A549 (cell line): ENCODE data around the gene SKAP1.

Source experiments
- ESRRA ChIP-seq: fragments of 150-350 bp; IDR thresholded peaks from 2 replicates; pipeline ENCODE4 v1.6.1; 2014; ENCODE audit warnings: mild to moderate bottlenecking, low read length, borderline replicate concordance
- FOSL2 ChIP-seq, 2 experiments: fragments of 450-650 bp in 1 of 2; fragments of >200 bp in 1 of 2; sonication (Bioruptor Twin) in 1 of 2; formaldehyde crosslinking; IDR thresholded peaks; 2 replicates each; pipeline versions ENCODE4 v1.5.0 to v1.6.1; 2016 to 2020; ENCODE audit warnings: mild to moderate bottlenecking in 1 of 2, moderate library complexity in 1 of 2
- HEYL ChIP-seq: fragments of 250-450 bp; sonication (Bioruptor Pico); IDR thresholded peaks from 2 replicates; pipeline ENCODE4 v1.8.0; 2021; ENCODE audit warnings: mild to moderate bottlenecking, moderate library complexity
- KDM1A ChIP-seq: fragments of 200-600 bp; sonication (generic); IDR thresholded peaks from 2 replicates; pipeline ENCODE4 v1.6.1; 2016; ENCODE audit warnings: low read depth, mild to moderate bottlenecking
- MAZ ChIP-seq: fragments of 150-350 bp; IDR thresholded peaks from 2 replicates; pipeline ENCODE4 v1.6.1; 2014; ENCODE audit warnings: antibody characterized with exemption, low read depth, low read length, borderline replicate concordance
- SREBF2 ChIP-seq: fragments of 450-650 bp; IDR thresholded peaks from 2 replicates; pipeline ENCODE4 v1.6.1; 2014; ENCODE audit warnings: mild to moderate bottlenecking, moderate library complexity
- TF ChIP-seq, protein P1 (sequence below): fragments of >200 bp; sonication (Bioruptor Twin); formaldehyde crosslinking; IDR thresholded peaks from 3 replicates; pipeline ENCODE4 v1.5.1; 2016

DNA sequence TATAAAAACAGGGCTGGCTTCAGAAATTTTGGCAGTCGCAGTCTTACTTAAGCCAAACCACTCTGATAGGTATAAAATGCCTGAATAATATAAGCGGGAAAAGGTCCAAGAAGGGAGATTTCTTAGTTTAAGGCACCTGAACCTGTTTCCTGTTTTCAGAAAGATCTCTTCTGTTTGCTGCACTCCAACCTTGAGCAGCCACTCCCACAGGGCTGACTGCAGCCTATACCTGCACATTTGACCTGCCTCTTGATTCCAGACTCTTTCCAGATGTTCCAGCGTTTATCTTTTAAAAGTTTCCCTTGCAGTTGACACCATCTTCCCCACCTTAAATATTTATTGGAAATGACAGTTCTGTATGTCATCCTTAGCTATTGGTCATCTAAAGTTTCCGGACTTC is 132.2 kb downstream of the SKAP1 start:
- TF ChIP-seq SREBF2 (no peak), HEYL (CRISPR knock-in tag) (no peak), KDM1A (no peak), ESRRA (no peak), FOSL2 (IDR thresholded peaks at IDR 0.05) (no peak), FOSL2 (CRISPR knock-in tag; IDR thresholded peaks at IDR 0.05) (no peak), MAZ (no peak)
- TF ChIP-seq, protein P1, sequence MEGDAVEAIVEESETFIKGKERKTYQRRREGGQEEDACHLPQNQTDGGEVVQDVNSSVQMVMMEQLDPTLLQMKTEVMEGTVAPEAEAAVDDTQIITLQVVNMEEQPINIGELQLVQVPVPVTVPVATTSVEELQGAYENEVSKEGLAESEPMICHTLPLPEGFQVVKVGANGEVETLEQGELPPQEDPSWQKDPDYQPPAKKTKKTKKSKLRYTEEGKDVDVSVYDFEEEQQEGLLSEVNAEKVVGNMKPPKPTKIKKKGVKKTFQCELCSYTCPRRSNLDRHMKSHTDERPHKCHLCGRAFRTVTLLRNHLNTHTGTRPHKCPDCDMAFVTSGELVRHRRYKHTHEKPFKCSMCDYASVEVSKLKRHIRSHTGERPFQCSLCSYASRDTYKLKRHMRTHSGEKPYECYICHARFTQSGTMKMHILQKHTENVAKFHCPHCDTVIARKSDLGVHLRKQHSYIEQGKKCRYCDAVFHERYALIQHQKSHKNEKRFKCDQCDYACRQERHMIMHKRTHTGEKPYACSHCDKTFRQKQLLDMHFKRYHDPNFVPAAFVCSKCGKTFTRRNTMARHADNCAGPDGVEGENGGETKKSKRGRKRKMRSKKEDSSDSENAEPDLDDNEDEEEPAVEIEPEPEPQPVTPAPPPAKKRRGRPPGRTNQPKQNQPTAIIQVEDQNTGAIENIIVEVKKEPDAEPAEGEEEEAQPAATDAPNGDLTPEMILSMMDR, result no peak
